ENCODE data around the gene ZDHHC14.

ZDHHC14 gene

DNA sequence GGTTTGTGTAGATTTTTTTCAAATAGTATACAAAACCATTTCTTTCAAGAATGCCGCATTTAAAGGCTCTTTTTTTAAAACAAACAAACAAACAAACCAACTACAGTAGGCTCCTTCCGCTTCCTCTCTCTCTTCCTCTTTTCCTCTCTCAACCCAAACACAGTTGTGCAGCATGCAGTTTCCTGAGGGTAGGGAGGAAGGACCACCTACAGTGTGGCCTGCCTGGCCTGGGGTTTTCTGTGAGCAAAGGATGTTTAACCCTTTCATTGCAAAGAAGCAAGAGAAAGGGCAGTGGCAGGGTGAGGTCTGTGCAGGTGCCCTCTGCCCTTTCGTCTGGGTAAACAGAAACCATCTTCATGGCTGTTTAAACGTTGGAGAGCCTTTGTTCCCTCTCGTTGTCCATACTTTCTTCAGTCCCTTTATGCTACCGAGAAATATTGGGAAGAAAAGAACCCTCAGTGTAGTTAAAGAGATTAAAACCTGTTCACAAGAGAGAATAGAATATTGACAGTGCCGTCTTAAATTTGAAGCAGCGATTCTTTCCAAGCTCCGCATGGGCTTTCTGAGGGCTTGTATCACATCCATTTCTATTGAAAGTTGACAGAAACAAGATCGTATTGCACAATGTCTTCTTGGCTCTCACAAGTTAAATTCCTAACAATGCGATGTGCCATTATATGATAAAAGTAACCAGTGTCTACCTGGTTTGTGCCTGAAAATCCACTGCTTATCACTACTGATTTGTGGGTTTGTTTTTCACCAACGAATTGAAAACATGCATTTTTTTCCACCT lies 226.5 kb downstream of the ZDHHC14 start:
- no peak for DNase-seq

DNA sequence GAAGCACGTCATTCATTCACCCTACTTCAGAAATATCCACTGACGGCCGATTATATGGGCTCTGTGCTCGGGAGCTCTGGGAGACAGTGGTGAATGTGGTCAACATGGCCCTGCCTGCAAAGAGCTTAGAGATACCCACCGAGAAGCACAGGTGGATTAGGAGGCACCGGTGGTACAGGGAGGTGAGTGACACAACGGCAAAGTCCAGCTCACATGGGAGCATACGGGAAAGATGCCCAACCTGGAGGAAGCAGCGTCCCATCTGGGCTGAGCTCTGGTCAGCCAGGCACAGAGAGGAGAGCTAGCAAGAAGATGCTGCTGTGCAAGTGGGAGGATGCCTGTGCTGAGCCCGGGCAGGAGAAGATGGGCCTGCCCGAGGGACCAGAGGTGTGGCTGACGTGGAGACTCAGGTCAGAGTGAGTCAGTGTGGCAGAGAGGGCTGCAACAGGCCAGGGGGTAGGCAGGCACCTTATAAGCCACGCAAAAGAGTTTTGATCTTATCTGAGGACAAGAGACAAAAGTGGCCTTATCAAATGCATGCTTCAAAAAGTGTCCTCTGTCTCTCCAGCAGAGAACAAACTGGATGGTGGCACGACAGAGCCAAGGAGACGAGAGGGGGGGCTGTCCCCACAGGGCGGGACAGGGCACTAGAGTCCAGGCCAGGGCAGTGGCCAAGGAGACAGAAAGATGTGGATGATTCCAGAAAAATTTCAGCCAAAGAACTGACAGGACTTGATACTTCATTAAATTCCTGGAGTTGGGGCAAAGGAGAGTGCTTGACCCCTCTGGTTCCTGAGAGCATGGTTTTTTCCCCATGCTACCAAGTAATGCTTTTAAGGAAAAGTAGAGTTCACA lies 227.5 kb downstream of the ZDHHC14 start:
- DNase-seq: no peak

DNA sequence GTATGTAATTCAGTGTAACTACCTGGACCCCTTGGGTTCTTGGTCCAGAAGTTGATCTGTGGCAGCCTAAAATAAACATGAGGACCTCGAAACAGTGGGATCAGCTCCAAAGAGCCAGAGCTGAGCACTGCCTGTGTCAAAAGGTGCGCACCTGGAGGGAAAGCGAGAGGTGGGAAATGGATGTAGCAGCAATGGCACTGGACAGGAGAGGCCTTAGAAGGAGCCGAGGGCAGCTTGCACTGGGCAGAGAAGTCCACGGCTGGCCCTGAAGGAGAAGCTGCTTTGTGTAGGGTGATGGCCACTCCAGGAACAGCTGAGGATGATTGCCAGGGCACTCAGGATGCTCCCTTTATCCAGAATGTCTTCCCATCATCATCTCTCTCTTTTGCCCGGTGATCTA lies 228.1 kb downstream of the ZDHHC14 start:
- no peak for DNase-seq

DNA sequence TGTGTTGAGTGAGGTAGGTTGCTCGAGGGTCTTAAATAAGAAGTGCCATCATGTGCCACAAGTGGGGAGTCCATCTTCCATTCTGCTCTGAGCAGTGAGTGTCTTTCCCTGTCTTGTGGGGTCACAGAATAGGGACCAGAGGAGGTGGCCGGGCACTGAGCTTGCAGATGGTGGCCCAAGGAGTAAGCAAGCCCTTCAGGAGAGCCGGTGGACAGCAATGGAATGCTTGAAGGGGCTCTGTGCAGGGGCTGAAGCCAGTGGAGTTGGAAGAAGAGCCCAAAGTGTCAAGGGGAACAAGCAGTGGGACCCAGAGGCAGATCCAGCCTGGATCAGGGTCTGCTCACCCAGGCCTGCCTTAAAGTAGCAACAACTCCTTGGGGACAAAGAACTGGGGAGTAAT lies 228.6 kb downstream of the ZDHHC14 start:
- no peak for DNase-seq

DNA sequence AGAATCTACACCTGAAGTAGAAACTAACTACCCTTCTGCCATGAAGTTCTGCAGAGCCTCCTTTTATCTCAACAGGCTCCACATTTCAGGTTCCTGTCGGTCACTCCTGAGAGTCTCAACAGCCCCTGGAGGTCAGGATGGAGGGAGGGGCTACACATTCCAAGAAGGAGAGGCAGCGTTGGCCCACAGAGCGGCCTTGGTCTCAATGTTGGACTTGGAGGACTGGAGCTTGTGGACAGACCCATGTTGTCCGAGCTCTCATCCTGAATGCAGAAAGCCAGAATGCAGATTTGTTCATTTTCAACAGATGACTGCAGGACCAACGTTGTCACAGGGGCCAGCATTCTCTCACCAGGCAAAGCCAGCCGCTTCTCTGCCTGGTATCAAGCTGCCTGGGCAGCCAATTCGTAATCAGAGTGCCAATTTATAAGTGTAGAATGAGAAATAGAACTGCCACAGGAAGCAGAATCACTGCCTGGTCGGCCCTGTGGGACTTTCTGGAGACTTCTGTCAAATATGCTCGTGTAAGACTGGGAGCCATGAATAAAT lies 229.5 kb downstream of the ZDHHC14 start:
- DNase-seq: no peak

DNA sequence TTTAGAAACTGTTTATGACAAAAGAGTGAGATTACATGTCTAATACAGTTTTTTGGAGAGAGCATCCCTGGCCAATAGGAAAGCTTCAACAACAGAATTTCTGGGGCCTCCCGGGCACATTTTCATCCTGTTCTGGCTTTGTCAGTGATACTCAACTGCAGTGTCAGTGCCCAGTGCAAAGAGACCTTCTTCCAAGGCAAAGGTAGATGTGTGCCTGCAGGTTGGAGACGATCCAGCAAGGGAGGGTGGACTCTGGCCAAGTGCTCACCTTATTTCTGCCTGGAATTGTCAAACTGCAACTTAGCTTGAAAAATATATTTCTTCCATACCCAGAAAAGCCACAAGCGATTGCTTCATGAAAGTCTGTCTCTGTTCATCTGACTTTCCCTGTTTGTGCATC lies 230.4 kb downstream of the ZDHHC14 start:
- DNase-seq: no peak

DNA sequence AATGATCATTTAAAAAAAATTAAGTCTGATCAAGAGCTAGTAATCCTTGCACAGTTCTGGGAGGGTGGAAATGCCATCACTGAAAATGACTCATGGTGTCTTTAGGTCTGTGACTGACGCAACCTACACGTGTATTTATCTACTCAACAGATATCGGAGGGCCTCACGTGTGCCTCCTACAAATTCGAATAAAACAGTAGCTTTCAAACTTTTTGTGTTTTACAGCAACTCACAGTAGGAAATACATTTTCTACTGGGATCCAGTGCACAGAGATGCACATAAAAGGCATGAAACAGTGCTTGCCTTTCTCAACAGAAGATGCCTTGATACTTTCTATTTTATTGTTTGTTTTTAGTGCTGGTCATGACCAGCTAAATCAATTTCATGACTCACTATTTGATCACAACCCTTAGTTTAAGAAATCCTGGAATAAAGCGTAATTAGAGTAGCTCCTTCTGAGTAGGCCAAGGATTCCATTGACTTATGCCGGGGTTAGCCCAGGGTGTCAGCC lies 232.1 kb downstream of the ZDHHC14 start:
- DNase-seq: no peak

DNA sequence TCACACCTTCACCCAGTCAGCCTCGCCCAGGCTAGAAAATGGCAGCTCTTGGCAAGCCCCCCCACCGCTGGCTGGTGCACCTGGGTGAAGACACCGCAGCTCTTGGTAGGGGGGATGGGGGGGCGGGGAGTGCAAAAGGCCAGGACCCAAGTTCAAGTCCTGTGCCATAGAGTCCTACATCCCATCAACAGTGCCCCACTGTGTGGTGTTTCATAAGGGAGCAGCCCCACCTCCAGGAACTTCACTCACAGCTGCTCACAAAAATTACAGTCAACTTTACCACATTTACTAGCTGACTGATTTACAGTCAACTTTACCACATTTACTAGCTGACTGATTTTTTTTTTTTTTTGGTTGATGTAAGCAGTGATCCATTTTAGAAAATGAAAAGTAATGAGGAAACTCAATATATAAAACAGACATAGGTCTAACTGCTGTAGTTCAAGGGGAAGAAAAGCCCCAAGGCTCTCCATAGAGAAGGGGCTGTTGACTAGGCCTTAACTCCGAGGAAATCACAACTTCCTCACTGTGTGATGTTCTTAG lies 233.1 kb downstream of the ZDHHC14 start:
- no peak for DNase-seq

DNA sequence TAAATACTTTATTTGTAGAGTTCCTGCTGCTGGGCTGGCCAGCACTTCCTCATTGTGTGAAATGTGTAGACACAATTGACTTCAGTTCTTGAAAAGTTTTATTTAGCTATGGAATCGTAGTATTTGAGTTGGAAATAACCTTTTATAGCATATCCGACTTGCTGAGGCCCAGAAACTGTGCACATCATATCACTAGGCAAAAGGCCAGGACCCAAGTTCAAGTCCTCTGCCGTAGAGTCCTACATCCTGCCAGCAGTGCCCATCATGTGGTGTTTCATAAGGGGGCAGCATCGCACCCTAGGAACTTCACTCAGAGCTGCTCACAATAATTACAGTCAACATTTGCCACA lies 234.4 kb downstream of the ZDHHC14 start:
- DNase-seq: no peak

DNA sequence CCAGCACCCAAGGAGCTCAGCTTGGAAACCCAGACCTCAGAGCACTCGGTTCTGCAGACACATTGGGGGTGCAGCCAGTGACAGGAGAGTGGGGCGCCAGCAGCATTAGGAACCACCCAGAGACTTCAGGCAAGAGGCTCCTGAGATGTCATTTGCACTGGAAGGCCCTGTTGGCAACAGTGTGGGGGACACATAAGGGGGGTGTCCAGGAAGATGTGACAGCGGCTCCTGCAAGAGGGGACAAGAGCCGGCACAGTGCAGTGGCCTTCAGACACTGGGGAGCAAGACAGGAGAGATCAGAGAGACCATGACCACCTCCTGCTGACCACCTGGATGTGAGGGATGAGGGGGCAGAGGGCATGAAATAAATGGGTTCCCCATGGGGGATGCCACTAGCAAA lies 235.0 kb downstream of the ZDHHC14 start:
- DNase-seq: no peak

DNA sequence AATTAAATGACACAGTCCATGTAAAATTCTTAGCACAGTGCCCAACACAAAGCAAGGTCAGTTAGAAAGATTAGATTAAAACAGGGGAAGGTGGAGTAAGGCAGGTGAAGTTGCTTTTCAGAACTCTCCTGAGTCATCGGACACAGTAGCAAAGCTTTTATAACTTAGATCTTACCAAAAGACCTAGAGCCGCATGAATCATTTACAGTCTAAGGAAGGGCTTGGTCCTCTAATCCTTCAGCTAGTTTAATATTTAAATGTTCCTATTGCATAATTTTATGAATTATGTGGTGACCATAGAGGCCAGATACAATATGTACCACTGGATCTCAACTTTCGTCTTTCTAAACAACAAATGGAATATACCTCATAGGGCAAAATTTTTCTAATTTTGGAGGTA lies 240.0 kb downstream of the ZDHHC14 start:
- no peak for DNase-seq

DNA sequence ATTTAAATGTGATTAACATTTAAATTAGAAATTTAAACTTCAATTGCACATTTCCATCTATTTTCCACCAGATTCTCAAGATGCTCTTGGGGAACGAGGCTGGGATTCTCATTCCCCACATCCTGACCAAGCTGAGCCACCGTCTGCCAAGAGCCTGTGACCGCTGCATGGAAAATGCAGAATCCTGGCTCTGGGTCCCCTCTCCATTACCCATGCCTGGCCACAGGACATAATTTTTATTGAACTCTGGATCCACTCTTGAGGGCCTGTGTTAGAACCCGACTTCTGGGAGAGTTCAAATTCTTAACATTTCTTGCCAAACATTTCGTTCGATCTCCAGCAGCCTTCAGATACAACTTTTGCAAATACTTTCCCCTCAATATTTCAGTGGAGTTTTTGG lies 240.4 kb downstream of the ZDHHC14 start:
- DNase-seq: peak; percentile 89

DNA sequence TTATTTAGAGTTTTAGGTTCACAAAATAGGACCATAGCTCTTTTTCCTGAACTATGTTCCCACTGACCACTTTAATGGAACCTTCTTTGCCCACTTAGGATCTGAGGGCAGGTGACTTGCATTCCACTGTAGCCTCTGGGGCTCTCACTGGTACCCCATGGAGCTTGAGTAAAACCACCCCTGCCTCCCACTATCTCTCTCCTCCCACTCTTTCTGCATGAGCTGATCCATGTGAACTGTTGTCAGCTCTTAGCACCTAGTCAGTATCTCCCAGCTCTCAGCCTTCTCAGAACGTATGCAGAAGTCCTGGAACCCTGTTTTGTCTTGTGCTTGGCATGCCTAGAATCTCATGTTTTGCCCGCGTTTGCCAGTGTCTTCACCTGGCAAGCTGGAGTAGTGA lies 241.4 kb downstream of the ZDHHC14 start:
- no peak for DNase-seq

DNA sequence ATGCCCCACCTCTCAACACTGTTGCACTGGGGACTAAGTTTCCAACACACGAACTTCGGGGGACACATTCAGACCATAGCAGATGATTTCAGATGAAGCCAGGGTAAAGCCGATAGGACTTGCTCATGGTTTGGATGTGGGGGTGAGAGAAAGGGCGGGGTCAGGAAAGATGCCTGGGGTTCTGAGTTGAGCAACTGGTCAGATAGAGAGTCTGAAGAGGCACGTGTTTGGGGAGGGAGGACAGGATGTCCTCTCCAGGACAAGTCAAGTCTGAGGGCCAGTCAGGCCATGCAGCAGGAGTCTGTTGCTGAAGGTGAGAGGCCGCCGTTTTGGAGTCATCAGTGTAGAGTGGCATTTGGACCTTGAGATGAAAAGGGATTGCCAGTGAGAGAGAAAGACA lies 244.1 kb downstream of the ZDHHC14 start:
- no peak for DNase-seq

DNA sequence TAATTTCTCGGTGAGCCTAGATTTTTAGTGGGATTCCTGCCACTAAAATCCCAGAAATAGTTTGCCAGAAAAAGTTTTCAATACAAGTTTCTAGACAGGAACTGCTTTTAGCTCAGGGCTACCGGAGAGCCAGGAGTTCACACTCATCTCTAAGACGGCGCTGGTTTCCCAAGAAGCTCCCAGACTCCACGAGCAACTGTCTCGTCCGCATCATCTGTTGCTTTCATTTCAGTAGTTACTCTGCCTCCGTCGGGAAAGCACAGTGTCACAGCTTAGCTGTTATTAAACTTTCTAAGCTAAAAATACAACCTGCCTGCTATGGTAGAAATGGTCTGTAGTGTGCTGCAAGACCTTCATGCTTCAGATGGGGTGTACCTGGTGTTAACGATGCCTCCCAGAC lies 244.8 kb downstream of the ZDHHC14 start:
- DNase-seq: no peak

DNA sequence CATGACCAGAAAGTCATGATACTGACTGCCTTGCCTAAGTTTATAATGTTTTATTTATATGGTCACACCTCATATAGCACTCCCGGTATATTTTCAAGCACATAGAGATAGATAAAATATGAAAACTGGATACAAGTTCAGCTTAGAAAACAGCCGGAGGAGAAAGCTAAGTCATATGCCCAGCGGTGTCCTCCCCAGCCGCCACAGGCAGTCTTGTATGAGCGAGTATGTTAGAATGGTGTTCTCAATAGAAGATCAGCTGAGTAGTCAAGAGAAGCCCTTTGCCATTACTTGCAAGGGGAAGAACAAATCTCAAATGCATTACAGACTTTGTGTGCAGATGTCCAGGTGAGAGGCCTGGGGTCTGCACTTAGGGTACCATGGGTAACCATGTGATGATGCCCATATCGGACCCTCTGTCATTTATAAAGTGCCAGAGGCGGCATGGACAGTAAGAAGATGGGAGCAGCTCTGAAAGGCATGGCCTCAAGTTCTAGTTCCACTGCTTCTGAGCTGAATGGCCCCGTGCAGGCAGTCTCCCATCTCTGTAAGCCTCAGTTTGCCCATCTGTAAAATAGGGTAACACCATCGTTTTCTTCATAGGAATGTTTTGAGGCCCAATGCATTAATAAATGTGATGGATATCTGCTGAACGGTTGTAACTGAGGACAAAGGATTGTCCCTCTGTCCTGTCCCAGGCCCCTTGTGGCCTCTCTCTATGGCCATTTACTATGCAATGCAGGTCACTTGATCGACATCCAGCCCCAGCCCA lies 246.4 kb downstream of the ZDHHC14 start:
- DNase-seq: no peak

DNA sequence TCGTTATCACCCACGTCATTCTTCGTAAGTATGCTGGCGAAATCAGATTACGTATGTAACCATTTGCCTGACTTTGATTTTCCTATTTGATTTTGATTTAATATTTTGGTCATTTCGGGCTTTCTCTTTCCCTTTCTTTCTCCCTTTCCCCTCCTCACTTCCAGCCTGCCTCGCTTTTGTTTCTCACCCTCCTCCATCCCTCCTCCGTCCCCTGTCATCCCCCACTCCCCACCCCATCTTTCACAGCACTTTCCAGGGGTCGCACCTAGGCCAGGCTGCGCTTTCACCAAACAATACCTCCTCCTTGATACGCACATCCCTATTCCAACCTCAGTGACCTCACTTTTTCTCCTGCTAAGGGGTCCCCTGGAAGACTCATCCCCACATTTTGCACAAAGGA lies 247.5 kb downstream of the ZDHHC14 start:
- no peak for DNase-seq

DNA sequence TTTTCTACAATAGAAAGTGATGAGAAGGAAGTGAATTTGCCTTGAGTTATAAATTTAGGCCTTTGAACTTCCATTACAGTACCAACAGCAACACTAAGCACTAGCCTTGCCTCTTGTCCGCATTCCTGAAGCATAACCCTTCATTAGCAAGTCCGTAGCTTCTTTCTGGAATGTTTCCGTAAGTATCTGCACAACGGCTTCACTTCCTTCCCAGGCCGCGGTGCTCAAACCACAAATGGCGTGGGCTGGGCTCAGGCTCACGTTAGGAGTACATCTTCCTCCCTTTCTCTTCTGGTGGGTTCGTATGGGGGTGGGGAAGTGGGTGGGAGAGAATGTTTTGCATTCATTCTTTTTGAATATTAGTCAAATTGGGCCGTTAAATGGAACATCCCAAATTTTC lies 248.2 kb downstream of the ZDHHC14 start:
- no peak for DNase-seq

DNA sequence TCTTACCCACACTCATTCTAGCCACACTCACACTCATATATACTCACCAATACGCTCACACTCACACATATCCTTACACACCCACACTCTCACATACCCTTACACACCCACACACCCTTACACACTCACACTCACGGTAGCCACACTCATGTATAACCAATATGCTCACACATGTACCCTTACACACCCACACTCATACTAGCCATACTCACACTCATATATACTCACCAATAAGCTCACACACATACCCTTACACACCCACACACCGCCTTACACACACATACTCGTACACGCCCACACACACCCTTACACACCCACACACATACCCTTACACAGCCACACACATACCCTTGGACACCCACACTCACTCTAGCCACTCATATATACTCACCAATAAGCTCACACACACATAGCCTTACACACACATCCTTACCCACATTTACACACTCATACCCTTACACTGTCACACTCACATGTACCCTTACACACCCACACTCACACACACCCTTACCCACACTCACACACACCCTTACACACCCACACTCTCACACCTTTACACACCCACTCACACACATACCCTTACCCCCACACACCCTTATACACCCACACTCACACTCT lies 249.6 kb downstream of the ZDHHC14 start:
- DNase-seq: no peak

DNA sequence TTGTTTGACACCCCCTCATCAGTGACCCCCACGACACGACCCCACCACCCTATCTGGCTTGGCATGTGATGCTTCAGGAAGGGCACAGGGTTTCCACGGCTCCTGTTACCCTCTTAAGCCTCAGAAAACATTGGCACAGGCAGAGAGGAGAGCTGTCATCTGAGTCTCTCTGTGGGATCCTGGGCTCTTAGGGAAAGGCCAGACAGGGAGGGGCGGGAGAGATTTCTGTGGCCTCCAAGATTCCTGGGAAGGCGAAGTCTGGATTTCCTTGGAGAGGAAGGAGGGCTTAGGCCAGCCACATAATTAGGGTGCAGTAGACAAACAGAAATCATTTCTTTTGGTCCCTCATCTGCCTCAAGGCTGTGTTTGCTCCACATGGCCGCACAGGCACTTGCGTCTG lies 250.4 kb downstream of the ZDHHC14 start:
- DNase-seq: peak; percentile 56

DNA sequence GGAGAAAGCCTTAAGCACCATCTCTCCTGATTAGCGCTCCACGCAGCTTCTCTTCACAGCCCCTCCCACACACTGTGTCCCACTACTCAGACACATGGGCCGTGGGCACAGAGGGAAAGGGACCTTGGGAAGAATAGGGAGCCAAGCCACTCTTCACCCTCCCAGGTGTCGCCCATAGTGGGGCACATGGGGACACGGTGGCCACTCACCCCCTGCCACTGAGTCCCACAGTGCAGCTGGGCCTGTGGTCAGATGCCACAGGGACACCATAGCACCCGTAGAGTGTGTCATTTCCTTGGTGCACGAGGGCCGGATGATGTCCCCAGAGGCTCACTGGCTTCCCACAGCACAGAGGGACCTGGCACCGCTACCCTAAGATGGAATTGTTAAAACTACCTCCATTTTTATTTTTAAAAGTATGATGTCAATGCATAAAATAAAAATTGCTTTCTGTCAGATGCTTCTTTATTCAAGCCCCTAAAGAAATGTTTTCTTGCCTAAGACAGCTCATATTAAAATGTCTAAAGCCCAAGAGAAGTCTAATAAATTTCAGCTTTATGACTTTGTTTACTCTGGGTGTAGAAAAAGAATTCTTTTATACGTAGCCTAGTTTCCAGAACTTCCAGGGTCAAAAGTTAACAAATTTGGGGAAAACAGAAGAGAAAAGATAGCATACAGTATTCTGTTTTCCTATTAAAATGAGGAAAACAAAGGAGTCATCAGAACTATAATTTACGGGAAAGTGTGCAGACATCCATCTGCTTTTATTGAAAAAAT lies 251.0 kb downstream of the ZDHHC14 start:
- no peak for DNase-seq

DNA sequence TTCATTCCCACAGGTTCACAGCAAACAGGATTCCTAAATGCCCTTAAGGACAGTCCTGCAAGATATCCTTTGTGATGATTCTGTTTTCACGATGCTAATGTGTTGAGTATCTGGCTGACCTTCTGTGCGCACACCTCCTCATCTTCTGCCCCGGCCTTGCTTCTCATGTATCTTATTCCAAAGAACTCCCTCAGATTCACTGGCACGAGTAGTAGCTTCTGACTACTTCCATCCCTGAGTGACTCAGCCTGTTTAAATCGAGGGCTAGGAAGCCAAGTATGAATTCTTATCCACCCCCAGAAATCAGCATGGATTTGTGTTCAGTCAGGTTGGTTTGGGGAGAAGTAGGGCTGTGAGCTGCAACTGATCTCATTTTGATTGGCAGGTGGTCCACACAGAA lies 251.8 kb downstream of the ZDHHC14 start:
- peak; percentile 41 for DNase-seq

All from right hindlimb (tissue), 1 donor.